Measurements from ENCODE around the gene VSX2. TPM values are rescaled to one million over a fixed set of nuclear protein-coding genes. Genes with fewer than 3 reads are reported as not detected.
A peak's percentile ranks its signal among the peaks of the same experiment; 100 is the strongest.

Gene VSX2
- polyA plus RNA-seq, 2 donors, result not detected

DNA sequence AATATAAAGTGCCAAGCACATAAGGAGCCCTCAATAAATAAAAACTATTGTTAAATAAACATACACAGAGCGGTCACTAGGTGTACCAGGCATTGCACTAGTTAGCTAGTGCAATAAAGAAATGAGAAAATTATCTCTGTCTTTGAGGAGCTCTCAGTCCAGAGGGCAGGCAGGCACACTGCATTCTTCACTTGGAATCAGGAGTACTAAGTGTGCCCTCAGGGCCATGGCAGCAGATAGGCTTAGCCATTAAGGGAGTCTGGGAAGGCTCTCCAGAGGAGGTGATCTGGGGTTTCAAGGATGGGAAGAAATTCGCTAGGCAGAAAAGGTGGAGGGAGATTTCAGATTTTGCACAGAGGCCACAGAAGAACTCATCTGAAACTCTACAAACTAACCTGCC is 54.4 kb downstream of the VSX2 start:
- Histone ChIP-seq H3K9me3 (ENCODE audit: control insufficient read depth in 2 of 2, insufficient read depth in 1 of 2, low read depth in 1 of 2, low read length in 1 of 2) (no peaks in the 10 kb centered on the region), H3K36me3 (ENCODE audit: control insufficient read depth in 2 of 2, insufficient read depth in 2 of 2, low read length in 1 of 2) (peaks cover 11 to 60% of the 10 kb centered on the region in 2 donors), H3K27ac (ENCODE audit: low read depth in 2 of 2, low read length in 1 of 2) (no peak overlapping the region), H3K27me3 (ENCODE audit: control insufficient read depth in 1 of 2, insufficient read depth in 2 of 2, low read length in 2 of 2) (no peaks in the 10 kb centered on the region), H3K4me3 (ENCODE audit: low read depth in 1 of 2, low read length in 2 of 2) (no peak overlapping the region), H3K4me1 (ENCODE audit: control insufficient read depth in 2 of 2, insufficient read depth in 2 of 2, low read length in 1 of 2) (no peaks in the 10 kb centered on the region)
- 93 to 96% methylated on average over 2 of the region's 2 CpGs for WGBS, 2 donors

DNA sequence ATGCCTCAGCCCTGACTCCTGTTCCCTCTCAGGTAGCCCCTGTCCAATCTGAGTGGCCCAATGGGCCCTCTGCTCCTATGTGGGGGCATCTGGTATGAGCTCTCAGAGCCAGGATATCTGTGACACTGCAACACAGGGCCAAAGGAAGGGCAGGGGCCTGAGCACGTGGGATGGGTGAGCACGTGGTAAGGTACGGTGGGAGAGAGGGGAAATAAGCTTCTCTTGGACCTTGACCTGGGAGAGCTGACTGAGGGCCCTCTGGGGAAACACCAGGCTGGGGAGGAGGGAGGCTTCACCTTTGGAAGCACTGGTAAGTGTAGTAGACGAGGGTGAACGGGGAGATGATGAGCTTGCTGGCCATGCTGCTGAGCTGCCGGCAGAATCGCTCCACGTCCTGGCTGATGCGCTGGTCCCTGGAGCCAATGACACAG is 56.8 kb downstream of the VSX2 start:
- no peaks in the 10 kb centered on the region for H3K9me3 ChIP-seq (ENCODE audit: control insufficient read depth in 2 of 2, insufficient read depth in 1 of 2, low read depth in 1 of 2, low read length in 1 of 2)
- no peaks in the 10 kb centered on the region for H3K27me3 ChIP-seq (ENCODE audit: control insufficient read depth in 1 of 2, insufficient read depth in 2 of 2, low read length in 2 of 2)
- H3K36me3 ChIP-seq (ENCODE audit: control insufficient read depth in 2 of 2, insufficient read depth in 2 of 2, low read length in 1 of 2), result peaks cover 7 to 54% of the 10 kb centered on the region in 2 donors
- H3K27ac ChIP-seq (ENCODE audit: low read depth in 2 of 2, low read length in 1 of 2), result no peak overlapping the region
- no peak overlapping the region for H3K4me3 ChIP-seq (ENCODE audit: low read depth in 1 of 2, low read length in 2 of 2)
- WGBS, 2 donors, result 91 to 93% methylated on average over 9 of the region's 9 CpGs
- H3K4me1 ChIP-seq (ENCODE audit: control insufficient read depth in 2 of 2, insufficient read depth in 2 of 2, low read length in 1 of 2), result no peaks in the 10 kb centered on the region

DNA sequence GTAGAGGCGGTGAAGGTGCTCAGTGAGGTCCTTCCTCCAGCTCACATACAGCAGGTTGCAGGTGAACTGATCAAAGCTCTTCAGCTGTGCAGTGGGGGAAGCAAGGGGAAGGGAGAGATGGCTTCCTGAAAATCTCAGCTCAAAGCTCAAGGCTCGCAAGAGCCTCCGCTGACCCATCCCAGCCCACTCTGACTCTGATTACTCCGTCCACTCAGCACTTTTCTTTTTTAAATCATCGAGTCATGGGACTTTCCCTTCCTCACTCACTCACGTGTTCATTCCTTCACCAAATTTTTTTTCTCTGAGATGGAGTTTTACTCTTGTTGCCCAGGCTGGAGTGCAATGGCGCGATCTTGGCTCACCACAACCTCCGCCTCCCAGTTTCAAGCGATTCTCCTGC is 58.7 kb downstream of the VSX2 start:
- H3K9me3 ChIP-seq (ENCODE audit: control insufficient read depth in 2 of 2, insufficient read depth in 1 of 2, low read depth in 1 of 2, low read length in 1 of 2), result no peaks in the 10 kb centered on the region
- no peaks in the 10 kb centered on the region for H3K4me1 ChIP-seq (ENCODE audit: control insufficient read depth in 2 of 2, insufficient read depth in 2 of 2, low read length in 1 of 2)
- no peak overlapping the region for H3K27ac ChIP-seq (ENCODE audit: low read depth in 2 of 2, low read length in 1 of 2)
- no peak overlapping the region for H3K4me3 ChIP-seq (ENCODE audit: low read depth in 1 of 2, low read length in 2 of 2)
- 88 to 89% methylated on average over 10 of the region's 10 CpGs for WGBS, 2 donors
- H3K27me3 ChIP-seq (ENCODE audit: control insufficient read depth in 1 of 2, insufficient read depth in 2 of 2, low read length in 2 of 2), result no peaks in the 10 kb centered on the region
- H3K36me3 ChIP-seq (ENCODE audit: control insufficient read depth in 2 of 2, insufficient read depth in 2 of 2, low read length in 1 of 2), result peaks cover 7 to 36% of the 10 kb centered on the region in 2 donors

DNA sequence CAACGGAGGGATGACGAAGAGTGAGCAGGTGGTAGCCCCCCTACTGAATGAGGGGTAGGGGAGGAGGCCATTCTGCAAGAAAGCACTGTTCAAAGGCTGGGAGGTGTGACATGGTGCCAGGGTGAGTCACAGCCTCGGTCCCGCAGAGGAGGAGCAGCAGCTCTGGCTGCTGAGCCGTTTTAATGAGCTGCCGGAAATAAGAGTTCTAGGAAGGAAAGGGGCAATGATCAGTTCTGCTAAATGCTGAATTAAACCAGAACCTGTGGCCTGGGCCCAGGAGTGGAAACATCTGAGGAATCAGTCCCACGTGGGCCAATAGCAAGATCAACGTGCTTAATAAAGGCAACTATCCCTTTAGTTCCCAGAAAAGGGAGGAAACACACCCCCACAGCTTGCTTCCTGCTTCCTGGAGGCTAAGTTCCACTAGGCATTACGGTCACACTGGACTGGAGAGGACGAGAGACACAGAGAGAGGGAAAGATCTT is 59.9 kb downstream of the VSX2 start:
- 65 to 66% methylated on average over 10 of the region's 10 CpGs for WGBS, 2 donors
- no peaks in the 10 kb centered on the region for H3K27me3 ChIP-seq (ENCODE audit: control insufficient read depth in 1 of 2, insufficient read depth in 2 of 2, low read length in 2 of 2)
- peak overlapping the region in 1 of 2 donors; percentile 52 for H3K27ac ChIP-seq (ENCODE audit: low read depth in 2 of 2, low read length in 1 of 2)
- H3K4me1 ChIP-seq (ENCODE audit: control insufficient read depth in 2 of 2, insufficient read depth in 2 of 2, low read length in 1 of 2), result no peaks in the 10 kb centered on the region
- H3K36me3 ChIP-seq (ENCODE audit: control insufficient read depth in 2 of 2, insufficient read depth in 2 of 2, low read length in 1 of 2), result peaks cover 7 to 34% of the 10 kb centered on the region in 2 donors
- no peaks in the 10 kb centered on the region for H3K9me3 ChIP-seq (ENCODE audit: control insufficient read depth in 2 of 2, insufficient read depth in 1 of 2, low read depth in 1 of 2, low read length in 1 of 2)
- H3K4me3 ChIP-seq (ENCODE audit: low read depth in 1 of 2, low read length in 2 of 2), result no peak overlapping the region

DNA sequence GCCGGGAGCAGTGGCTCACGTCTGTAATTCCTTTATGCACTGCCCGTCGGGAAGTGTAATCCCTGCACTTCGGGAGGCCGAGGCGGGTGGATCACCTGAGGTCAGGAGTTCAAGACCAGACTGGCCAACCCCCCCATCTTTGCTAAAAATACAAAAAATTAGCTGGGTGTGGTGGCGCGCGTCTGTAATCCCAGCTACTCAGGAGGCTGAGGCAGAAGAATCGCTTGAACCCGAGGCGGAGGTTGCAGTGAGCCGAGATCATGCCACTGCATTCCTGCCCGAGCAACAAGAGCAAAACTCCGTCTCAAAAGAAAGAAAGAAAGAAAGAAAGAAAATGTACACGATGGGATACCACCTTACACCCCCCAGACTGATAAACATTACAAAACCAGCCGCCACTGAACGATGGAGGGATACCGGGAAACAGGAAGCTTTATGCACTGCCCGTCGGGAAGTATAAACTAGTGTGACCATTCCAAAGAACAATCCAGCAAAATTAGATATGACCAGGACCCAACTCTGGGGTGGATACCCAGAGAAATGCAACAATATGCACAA is 62.4 kb downstream of the VSX2 start:
- H3K4me1 ChIP-seq (ENCODE audit: control insufficient read depth in 2 of 2, insufficient read depth in 2 of 2, low read length in 1 of 2), result no peaks in the 10 kb centered on the region

DNA sequence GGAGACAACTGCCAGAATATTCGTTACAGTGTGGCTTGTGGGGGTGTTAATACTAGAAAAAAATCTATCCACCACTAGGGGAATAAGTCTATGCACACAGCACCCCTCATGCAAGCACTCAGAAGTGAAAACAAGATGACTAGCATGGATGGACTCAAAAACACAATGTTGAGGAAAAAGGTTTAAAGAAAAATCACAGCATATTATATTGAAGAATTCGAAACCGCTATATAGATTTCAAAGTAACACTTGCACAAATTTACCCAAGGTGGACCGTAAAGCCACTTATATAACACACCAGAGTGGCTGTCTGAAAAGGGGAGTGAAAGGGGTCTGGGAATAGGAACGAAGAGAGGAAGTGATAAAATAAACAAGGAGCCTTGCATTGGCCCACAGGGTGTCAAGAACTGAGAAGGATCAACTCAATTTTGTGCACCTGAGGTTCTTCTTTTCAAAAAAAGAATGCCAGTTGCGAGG is 62.9 kb downstream of the VSX2 start:
- peak overlapping the region; percentile 78 to 84 for H3K27ac ChIP-seq (ENCODE audit: low read depth in 2 of 2, low read length in 1 of 2)
- peak overlapping the region; percentile 94 for H3K4me3 ChIP-seq (ENCODE audit: low read depth in 1 of 2, low read length in 2 of 2)
- peaks cover 0 to 13% of the 10 kb centered on the region in 2 donors for H3K36me3 ChIP-seq (ENCODE audit: control insufficient read depth in 2 of 2, insufficient read depth in 2 of 2, low read length in 1 of 2)
- no peaks in the 10 kb centered on the region for H3K9me3 ChIP-seq (ENCODE audit: control insufficient read depth in 2 of 2, insufficient read depth in 1 of 2, low read depth in 1 of 2, low read length in 1 of 2)
- no peaks in the 10 kb centered on the region for H3K4me1 ChIP-seq (ENCODE audit: control insufficient read depth in 2 of 2, insufficient read depth in 2 of 2, low read length in 1 of 2)
- no peaks in the 10 kb centered on the region for H3K27me3 ChIP-seq (ENCODE audit: control insufficient read depth in 1 of 2, insufficient read depth in 2 of 2, low read length in 2 of 2)
- WGBS, 2 donors, result 1% methylated on average over 6 of the region's 6 CpGs

More for the DNA sequence above, 62.4 kb downstream of the VSX2 start:
- H3K9me3 ChIP-seq (ENCODE audit: control insufficient read depth in 2 of 2, insufficient read depth in 1 of 2, low read depth in 1 of 2, low read length in 1 of 2), result no peaks in the 10 kb centered on the region
- H3K4me3 ChIP-seq (ENCODE audit: low read depth in 1 of 2, low read length in 2 of 2), result peak overlapping the region; percentile 94
- peak overlapping the region; percentile 3 to 4 for H3K27ac ChIP-seq (ENCODE audit: low read depth in 2 of 2, low read length in 1 of 2)
- peaks cover 3 to 16% of the 10 kb centered on the region in 2 donors for H3K36me3 ChIP-seq (ENCODE audit: control insufficient read depth in 2 of 2, insufficient read depth in 2 of 2, low read length in 1 of 2)
- no peaks in the 10 kb centered on the region for H3K27me3 ChIP-seq (ENCODE audit: control insufficient read depth in 1 of 2, insufficient read depth in 2 of 2, low read length in 2 of 2)
- 18 to 22% methylated on average over 22 of the region's 22 CpGs for WGBS, 2 donors

DNA sequence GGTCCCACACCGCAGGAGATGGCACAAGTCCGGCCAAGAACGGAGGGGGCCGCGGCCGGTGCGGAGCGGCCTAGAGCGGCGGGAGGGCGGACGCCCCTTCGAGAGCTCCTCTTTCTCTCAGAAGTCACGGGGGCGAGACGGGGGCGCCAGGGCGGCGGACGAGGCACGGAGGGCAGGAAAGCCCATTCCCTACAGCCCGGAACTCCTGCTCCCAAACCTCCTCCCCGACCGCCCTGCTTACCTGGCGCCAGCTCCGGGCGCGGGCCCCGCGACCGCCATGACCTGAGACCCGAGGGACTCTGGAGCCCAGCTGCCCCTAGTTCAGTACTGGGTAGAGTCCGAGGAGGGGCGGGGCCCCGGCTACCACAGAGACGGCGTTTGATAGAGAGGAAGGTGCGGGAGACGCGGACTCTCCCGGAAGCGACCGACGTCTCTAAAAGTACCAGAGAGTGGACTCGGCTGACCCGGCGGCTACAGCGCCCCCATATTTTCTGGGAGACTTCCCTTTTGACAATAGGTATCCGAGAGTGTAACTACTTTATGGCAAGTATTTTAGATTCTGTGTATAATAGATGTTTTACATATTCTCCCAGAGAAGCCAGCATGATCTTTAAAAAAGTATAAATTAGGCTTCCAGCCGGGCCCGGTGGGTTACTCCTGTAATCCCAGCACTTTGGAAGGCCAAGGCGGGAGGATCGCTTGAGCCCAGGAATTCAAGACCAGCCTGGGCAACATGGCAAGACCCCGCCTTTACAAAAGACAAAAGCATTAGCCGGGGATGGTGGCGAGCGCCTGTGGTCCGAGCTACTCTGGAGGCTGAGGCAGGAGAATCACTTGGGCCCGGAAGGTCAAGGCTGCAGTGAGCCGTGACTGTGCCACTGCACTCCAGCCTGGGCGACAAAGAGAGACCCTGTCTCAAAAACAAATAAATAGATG is 63.7 kb downstream of the VSX2 start, which contains the start of gene ABCD4:
ABCD4 (minus strand) TSS at position 301 of the 936 bp plus-strand sequence; CDS start at position 279, 22 bp downstream.
- no peaks in the 10 kb centered on the region for H3K9me3 ChIP-seq (ENCODE audit: control insufficient read depth in 2 of 2, insufficient read depth in 1 of 2, low read depth in 1 of 2, low read length in 1 of 2)
- peak within 1 kb of the TSS; percentile 94 for H3K4me3 ChIP-seq (ENCODE audit: low read depth in 1 of 2, low read length in 2 of 2)
- H3K36me3 ChIP-seq (ENCODE audit: control insufficient read depth in 2 of 2, insufficient read depth in 2 of 2, low read length in 1 of 2), result peaks cover 0 to 10% of the 10 kb centered on the region in 2 donors
- 11 to 13% methylated on average over 50 to 61 of the region's 61 CpGs for WGBS, 2 donors
- no peaks in the 10 kb centered on the region for H3K27me3 ChIP-seq (ENCODE audit: control insufficient read depth in 1 of 2, insufficient read depth in 2 of 2, low read length in 2 of 2)
- H3K27ac ChIP-seq (ENCODE audit: low read depth in 2 of 2, low read length in 1 of 2), result peak within 1 kb of the TSS; percentile 78 to 84
- no peaks in the 10 kb centered on the region for H3K4me1 ChIP-seq (ENCODE audit: control insufficient read depth in 2 of 2, insufficient read depth in 2 of 2, low read length in 1 of 2)

DNA sequence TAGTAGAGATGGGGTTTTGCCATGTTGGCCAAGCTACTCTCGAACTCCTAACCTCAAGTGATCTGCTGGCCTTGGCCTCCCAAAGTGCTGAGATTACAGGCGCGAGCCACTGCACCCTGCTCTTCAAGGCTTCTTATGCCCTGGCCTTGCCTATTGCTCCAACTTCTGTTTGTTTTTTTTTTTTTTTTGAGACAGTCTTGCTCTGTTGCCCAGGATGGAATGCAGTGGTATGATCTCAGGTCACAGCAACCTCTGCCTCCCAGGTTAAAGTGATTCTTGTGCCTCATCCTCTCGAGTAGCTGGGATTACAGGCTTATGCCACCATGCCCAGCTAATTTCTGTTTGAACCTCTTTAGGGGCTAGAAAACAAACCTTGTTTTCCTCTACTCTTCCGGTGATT is 69.4 kb downstream of the VSX2 start:
- Histone ChIP-seq H3K9me3 (ENCODE audit: control insufficient read depth in 2 of 2, insufficient read depth in 1 of 2, low read depth in 1 of 2, low read length in 1 of 2) (no peaks in the 10 kb centered on the region), H3K36me3 (ENCODE audit: control insufficient read depth in 2 of 2, insufficient read depth in 2 of 2, low read length in 1 of 2) (no peaks in the 10 kb centered on the region), H3K4me1 (ENCODE audit: control insufficient read depth in 2 of 2, insufficient read depth in 2 of 2, low read length in 1 of 2) (peaks cover 0 to 1% of the 10 kb centered on the region in 2 donors), H3K27ac (ENCODE audit: low read depth in 2 of 2, low read length in 1 of 2) (no peak overlapping the region), H3K4me3 (ENCODE audit: low read depth in 1 of 2, low read length in 2 of 2) (no peak overlapping the region), H3K27me3 (ENCODE audit: control insufficient read depth in 1 of 2, insufficient read depth in 2 of 2, low read length in 2 of 2) (no peaks in the 10 kb centered on the region)
- 72 to 81% methylated on average over 5 of the region's 5 CpGs for WGBS, 2 donors

DNA sequence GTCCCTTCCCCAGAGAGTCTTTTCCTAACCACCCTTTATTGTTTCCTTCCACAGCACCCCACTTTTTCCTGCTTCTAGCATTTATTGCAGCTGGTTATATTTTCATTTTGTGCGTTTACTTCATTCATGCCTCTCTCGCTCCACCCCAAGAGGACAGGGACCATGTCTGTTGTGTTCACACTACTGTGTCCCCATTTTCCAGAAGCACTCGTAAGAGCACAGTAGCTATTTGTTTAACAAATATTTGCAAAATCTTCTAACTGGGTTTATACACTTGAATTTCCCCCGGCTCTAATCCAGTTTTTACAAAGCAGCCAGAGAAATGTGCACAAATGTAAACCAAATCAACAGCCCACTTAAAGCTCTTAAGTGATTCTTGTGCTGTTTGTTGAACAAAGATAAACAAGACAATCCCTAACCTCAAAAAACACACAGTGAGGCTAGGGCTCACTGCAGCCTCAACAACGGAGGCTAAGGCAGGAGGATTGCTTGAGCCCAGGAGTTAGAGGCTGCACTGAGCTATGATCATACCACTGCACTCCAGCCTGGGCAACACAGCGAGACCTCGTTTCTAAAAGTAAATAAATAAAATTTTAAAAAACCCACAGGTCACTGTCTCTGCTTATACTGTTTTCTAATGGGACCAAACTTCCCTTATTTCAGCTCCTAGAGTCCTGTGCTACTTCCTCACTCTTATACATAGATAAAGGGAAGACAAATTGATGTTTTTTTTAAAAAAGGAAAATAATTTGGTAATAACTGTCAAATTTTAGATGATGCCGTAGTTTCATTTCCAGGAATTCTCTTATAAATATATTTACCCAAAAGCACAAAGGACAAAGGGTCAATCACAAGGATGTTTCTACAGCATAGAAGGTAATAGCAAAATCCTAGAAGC is 70.1 kb downstream of the VSX2 start:
- Histone ChIP-seq H3K4me1 (ENCODE audit: control insufficient read depth in 2 of 2, insufficient read depth in 2 of 2, low read length in 1 of 2) (peaks cover 0 to 2% of the 10 kb centered on the region in 2 donors), H3K9me3 (ENCODE audit: control insufficient read depth in 2 of 2, insufficient read depth in 1 of 2, low read depth in 1 of 2, low read length in 1 of 2) (no peaks in the 10 kb centered on the region), H3K27me3 (ENCODE audit: control insufficient read depth in 1 of 2, insufficient read depth in 2 of 2, low read length in 2 of 2) (no peaks in the 10 kb centered on the region), H3K36me3 (ENCODE audit: control insufficient read depth in 2 of 2, insufficient read depth in 2 of 2, low read length in 1 of 2) (no peaks in the 10 kb centered on the region), H3K4me3 (ENCODE audit: low read depth in 1 of 2, low read length in 2 of 2) (no peak overlapping the region), H3K27ac (ENCODE audit: low read depth in 2 of 2, low read length in 1 of 2) (no peak overlapping the region)
- WGBS, 2 donors, result 72 to 77% methylated on average over 8 of the region's 8 CpGs

Data from esophagus (tissue), 2 donors.